Skin epidermis (tissue), 12 donors: ENCODE results near the gene GABBR1.

Source experiments
- H3K27ac ChIP-seq, 21 experiments: fragments of 200-600 bp; sonication (generic) in 11 of 21; one replicate each; pipeline ENCODE4 v1.5.0; 2020; ENCODE audit warnings: mild to moderate bottlenecking in 3 of 21, inconsistent platforms in 2 of 21, moderate library complexity in 2 of 21
- H3K4me3 ChIP-seq, 7 experiments: fragments of 200-600 bp; sonication (generic) in 2 of 7; one replicate each; pipeline ENCODE4 v1.5.0; 2020; ENCODE audit warnings: inconsistent platforms in 2 of 7, mild to moderate bottlenecking in 2 of 7, moderate library complexity in 1 of 7

Gene GABBR1

DNA sequence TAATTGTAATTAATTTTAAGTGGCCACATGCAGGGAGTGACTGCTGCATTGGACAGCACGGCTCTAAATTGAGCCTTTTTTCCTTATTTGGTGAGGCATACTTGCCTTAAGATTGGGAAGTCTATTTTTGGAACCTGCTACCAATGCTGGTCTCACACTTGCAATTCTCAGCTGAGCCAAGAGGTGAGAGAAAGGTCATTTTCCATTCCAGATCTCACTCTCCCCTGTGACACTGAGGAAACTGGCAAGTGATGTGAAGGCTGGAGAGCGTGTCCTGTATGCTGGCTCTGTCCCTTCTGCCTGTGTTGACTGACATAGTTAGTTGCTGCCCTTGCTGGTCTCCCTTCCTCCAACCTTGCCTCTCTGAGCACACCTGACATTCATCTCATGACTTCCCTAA, 23.2 kb upstream of the GABBR1 start:
- no peak overlapping the region for H3K27ac ChIP-seq
- no peak overlapping the region for H3K4me3 ChIP-seq

DNA sequence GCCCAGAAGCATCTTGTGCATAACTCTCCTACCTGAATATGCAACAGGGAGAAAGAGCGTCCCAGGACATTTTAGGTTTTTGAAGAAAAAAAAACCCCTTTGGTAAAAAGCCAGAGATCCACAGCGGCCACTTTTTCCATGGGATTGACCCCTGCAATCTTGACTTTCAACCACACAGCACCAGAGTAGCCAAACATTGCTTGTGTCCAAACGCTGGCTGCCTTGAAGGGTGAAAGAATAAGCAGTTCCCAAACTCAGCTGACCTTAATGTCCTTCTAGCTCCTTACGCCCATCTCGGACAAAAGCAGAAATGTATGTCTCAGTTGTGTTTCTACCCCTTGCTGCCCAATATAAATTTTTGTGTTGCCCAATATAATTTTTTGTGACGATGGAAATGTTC, 22.7 kb upstream of the GABBR1 start:
- H3K27ac ChIP-seq: no peak overlapping the region
- H3K4me3 ChIP-seq: no peak overlapping the region

GRCh38 chr6:29653452-29654038, 20.6 kb upstream of the GABBR1 start:
- Histone ChIP-seq H3K27ac (no peak overlapping the region), H3K4me3 (no peak overlapping the region)

DNA sequence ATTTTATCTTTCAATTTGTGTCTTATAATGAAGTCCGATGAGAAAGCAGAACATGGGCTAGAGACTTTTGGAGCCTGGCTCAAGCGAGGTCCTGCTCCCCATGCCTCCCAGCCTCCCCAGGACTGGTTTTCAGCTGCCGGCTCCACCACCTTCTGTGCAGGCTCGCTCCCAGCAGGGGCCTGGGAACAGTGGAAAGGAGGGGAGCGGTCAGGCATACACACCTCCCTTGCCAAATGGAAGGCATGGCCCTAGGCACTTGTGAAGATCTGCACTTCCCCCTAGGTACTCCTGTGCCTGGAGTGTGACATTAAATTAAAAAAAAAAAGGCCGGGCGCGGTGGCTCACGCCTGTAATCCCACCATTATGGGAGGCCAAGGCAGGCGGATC, 19.2 kb upstream of the GABBR1 start:
- H3K4me3 ChIP-seq: no peak overlapping the region
- H3K27ac ChIP-seq: no peak overlapping the region

DNA sequence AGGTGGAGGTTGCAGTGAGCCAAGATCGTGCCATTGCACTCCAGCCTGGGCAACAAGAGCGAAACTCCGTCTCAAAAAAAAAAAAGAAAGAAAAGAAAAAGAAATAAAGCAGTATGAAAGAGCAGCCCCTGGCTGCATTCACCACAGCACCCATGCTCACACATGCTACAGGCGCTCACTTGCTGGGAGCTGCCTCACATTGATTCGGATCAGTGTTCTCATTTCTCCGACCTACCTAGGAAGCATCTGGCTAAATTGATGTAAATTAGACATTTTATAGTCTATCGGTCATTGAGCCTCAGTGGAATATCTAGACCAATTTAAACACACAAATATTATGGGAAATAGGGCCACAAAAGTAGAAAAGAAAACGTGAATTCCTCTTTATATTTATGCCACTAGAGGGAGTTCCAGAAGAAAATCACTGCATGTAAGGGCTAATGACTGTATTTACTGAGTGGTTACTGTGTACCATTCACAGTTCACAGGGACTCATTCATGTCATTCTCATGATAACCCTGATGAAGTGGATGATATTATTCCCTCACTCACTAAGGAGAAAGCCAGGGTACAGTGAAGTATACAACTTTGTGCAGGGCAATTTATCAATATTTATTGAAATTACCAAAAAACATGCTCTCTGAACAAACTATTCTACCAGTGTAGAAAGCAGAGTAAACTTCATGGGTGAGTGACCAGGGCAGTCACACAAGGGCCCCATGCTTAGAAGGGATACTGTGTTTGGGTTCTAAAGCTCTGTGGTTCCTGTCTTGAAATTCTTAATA, 18.6 kb upstream of the GABBR1 start:
- Histone ChIP-seq H3K27ac (no peak overlapping the region), H3K4me3 (no peak overlapping the region)

DNA sequence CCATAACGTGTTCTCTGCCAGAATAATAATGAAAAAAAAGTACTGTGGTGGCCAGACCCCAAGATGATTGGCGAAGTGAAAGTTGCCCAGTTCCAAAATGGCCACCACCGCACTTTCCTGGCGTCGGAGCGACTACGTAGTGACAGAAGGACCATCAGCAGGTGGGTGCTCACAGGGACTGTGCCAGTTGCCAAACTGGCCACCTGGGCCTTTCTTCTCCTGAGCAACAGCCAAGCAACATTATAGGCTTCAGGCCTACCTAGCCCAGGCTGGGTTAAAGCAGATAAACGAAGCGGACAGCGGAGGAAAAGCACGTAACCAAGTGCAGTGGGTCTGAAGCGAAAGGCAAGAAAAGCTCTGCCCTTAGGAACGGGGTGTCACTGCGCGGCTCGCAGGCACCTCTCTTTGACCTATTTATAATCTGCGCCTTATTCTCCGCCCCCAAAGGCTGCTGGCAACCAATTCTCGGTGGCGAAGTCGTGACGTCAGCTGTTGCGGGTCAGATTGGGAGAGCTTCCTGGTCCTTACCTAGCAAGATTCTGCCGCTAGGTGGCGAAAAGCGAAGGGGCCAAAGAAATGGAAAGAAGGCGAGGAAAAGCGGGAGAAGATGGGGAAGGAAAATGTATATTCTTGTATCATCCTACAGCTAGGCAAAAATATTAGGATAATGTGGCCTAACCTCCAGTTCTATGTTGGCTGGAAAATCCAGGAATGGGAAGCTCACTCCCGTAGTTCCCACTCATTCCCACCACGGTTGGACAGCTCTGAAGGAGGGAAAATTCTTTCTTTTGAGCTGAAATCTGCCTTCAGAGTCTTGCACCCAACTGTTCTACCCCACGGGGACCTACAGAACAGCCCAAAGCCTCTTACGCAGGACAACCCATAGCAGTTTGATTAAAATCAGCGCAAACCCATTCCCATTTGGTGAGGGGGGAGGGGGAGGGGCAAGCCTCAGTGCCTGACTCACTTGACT, 17.0 kb upstream of the GABBR1 start:
- Histone ChIP-seq H3K27ac (peak overlapping the region; percentile 52 to 95 (median 88)), H3K4me3 (peak overlapping the region; percentile 33 to 54 (median 43))

- H3K4me3 ChIP-seq: no peak overlapping the region
- H3K27ac ChIP-seq: no peak overlapping the region
Observed at GRCh38 chr6:29647927-29648642, 15.1 kb upstream of the GABBR1 start.

DNA sequence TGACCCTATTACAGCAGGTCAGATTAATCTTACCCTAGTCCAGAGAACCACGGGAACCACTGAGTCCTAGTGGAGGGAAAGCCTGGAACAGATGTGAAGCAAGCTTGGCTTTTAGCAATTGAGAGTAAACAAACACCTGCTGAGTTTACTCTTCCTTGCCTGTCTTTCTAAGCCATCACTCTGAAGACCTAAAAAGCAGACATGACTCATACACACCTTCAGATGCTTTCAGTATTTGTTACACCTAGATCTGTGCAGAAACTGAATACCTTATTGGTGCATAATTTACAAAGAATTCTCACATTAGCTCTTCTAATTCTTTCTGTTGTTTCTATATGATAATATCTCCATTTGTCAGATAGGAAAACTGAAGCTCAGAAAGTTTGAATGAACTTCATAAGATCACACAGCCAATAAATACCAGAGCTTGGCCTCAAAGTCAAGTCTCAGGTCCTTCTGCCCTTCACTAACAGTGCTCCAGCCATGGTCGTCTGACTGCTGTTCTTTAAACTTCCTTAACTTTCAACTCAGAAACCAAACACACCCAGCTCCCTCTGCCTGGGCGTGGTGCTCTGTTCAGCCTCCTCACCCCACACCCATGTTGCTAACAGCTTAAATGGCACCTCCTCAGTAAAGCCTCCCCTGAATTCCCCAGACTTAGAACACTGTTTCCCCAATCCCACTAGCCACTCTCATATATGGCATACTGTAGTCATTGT, 8.6 kb upstream of the GABBR1 start:
- peak overlapping the region in 1 of 21 experiments; percentile 16 for H3K27ac ChIP-seq
- no peak overlapping the region for H3K4me3 ChIP-seq

- Histone ChIP-seq H3K4me3 (no peak overlapping the region), H3K27ac (no peak overlapping the region)
Observed at GRCh38 chr6:29637247-29637646, 4.3 kb upstream of the GABBR1 start.

GRCh38 chr6:29633534-29633905, 537 bp upstream of the GABBR1 start:
- peak overlapping the region; percentile 47 to 91 (median 75) for H3K4me3 ChIP-seq
- peak overlapping the region in 18 of 21 experiments; percentile 1 to 92 (median 77) for H3K27ac ChIP-seq

DNA sequence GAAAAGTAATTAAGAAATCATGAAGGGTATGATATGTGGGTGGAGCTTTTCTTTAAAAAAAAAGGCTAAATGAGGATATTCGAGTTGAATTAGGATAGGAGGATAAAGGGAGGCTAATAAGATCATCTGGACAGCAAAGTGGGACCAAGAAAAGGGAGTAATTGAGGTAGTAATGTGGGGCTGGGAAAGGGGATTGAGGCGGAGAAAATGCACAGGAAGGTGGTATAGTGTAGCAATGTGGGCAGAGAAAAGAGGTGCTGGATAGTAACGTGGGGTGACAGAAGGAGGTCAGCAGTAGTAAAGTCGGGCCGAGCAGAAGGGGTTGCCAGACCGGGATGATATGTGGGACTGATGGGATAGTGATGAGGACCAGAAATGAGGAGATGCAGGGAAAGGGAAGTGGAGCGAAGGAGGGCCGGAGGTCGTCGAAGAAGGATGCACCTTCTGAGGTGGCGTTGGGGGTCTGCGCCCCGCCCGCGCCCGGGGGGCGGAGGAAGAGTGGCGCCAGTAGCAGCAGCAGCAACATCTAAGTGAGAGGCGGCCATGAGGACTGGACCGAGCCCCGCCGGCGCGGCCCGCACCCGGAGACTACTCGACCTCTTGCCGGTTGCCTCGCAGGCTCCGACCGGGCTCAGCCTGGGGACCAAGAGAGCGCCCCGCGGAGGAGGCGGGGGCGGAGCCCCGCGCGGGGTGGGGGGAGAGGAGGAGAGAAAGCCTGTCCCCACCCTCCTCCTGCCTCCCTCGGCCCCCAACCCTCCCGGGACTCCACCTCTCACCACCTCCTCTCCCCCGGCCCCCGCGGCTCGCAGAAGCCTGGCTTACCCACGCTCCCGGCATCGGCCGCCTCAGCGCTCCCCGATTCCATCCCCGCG, 887 bp downstream of the GABBR1 start:
- peak overlapping the region; percentile 47 to 91 (median 75) for H3K4me3 ChIP-seq
- H3K27ac ChIP-seq: peak overlapping the region; percentile 16 to 92 (median 77)

- Histone ChIP-seq H3K27ac (no peak overlapping the region), H3K4me3 (no peak overlapping the region)
Observed at GRCh38 chr6:29631209-29631810, 1.7 kb downstream of the GABBR1 start.

DNA sequence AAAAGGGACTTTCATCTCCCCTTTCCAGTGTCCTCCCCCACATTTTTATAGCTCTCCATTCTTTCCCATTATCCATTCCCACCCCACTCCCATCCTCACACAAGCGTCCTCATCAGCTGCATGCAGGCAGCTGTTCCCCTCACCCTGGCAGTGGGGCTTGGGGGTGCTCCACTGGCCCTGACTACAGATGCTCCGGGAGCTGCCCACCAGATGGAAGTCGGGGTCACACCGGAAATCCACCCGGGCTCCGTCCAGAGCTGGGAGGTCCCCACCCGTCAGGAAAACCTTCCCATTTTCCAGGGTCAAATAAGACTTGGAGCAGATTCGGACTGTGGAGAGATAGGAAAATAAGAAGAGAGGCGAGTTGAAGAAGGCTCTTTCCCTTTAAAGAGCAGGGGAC, 2.7 kb downstream of the GABBR1 start:
- H3K27ac ChIP-seq: no peak overlapping the region

GRCh38 chr6:29629571-29629970, 3.4 kb downstream of the GABBR1 start:
- no peak overlapping the region for H3K4me3 ChIP-seq
- H3K27ac ChIP-seq: no peak overlapping the region

More for the DNA sequence above, 2.7 kb downstream of the GABBR1 start:
- H3K4me3 ChIP-seq: no peak overlapping the region

GRCh38 chr6:29628419-29629281, 4.3 kb downstream of the GABBR1 start:
- H3K4me3 ChIP-seq: peak overlapping the region; percentile 37 to 56 (median 45)
- peak overlapping the region in 13 of 21 experiments; percentile 9 to 83 (median 53) for H3K27ac ChIP-seq

GRCh38 chr6:29627755-29628418, 5.1 kb downstream of the GABBR1 start:
- Histone ChIP-seq H3K27ac (peak overlapping the region in 14 of 21 experiments; percentile 23 to 83 (median 60)), H3K4me3 (peak overlapping the region; percentile 37 to 56 (median 45))
